Stimulated activated CD8-positive, alpha-beta memory T cell treated with anti-CD3 and anti-CD28 coated beads, Interleukin-7, amount 100 ng/mL, for 1 hour (primary cell): ENCODE data around the gene HES7.
"Not testable (repeated sequence)": the region's sequence is repeated elsewhere in the genome, so short reads cannot be mapped to it uniquely, and the experiment has no call there.

Source experiments
- DNase-seq, 2 donors: peaks; one replicate each; pipeline ENCODE4 v3.0.0-alpha.2; 2020; ENCODE audit warnings: low read depth in 2 of 2

Gene HES7

GRCh38 chr17:8122422-8122923 lies 1.4 kb downstream of the HES7 start:
- no peak for DNase-seq

DNA sequence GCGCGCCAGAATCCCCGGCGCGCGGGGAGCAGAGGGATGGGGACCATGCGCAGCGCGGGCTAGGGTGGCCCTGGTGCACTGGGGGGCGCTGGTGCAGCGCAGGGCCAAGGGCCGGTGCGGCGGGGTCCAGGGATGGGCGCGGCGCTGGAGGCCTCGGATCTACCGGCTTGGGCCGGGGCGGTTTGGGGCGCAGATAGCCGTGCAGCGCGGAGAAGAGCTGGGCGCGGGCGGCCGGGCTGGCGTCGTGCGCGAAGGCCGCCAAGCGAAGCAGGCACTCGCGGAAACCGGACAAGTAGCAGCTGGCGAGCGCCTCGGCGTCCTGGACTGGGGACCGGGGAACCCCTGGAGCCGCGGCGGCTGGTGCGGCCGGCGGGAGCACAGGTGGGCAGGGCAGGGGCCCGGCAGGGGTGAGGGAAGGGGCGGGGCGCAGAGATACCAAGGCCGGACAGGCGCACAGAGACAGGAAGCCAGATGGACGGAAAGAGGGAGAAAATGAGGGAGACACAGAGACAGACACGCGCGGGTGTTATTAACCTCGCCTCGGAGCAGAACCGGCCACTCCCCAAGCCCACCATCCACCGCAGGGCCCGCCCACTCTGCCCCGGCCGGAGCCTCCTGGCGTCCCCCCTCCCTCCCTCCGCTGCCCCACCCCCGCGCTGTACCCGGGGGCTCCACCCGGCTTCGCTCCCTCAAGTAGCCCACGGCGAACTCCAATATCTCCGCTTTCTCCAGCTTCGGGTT lies 2.1 kb downstream of the HES7 start:
- no peak for DNase-seq

DNA sequence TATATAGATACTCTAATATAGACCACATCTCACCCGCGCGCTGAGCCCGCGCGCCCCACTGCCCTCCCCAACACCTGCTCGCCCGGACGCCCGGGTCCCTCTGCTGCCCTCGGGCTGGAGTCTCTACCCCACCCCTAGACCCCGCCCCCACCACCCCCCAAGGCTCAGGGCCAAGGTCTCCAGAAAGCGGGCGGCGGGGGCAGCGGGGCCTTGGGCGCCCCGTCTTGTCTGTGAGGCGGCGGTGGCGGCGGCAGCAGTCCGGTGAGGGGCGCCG lies 2.6 kb downstream of the HES7 start:
- no peak for DNase-seq

- DNase-seq, result no peak
Measured at GRCh38 chr17:8120520-8121406, 3.1 kb downstream of the HES7 start.

DNA sequence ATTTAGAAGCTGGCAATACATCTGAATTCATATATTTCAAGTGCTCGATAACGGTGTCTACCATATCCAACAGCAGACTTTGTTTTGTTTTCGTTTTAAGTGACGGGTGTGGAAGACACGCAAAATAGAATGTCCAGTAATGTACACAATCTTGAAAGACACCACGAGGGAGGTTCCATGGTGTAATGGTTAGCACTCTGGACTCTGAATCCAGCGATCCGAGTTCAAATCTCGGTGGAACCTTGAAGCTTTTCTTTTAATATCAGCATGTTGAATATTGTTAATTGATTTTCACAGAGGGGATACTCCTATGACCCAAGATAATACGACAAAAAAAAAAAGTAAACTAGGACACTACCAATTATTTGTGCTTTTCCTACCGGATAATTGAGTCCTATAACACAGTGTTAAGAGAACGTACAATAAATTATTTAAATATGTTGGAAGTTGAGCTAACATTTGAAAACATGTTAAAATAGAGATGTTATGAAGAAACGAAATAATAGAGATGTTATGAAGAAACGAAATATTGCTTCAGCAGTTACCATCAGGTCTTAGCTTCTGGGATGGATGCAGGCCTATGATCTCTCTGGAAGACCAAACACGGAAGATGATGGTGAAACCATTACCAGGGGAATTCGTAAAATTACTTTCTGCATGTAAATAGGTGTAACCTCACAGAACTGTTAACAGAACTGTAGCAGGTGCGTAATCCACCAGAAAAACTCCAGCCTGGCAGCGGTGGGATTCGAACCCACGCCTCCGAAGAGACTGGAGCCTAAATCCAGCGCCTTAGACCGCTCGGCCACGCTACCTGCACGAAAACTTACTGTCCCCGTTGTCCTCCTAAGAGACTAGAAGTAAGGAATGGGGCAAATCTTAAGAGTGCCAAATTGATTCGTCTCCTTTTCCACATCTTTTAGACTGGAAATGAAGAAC lies 4.1 kb downstream of the HES7 start:
- peak; percentile 55 to 63 for DNase-seq

GRCh38 chr17:8118769-8119580 lies 4.9 kb downstream of the HES7 start:
- DNase-seq, result peak; percentile 51 to 73

DNA sequence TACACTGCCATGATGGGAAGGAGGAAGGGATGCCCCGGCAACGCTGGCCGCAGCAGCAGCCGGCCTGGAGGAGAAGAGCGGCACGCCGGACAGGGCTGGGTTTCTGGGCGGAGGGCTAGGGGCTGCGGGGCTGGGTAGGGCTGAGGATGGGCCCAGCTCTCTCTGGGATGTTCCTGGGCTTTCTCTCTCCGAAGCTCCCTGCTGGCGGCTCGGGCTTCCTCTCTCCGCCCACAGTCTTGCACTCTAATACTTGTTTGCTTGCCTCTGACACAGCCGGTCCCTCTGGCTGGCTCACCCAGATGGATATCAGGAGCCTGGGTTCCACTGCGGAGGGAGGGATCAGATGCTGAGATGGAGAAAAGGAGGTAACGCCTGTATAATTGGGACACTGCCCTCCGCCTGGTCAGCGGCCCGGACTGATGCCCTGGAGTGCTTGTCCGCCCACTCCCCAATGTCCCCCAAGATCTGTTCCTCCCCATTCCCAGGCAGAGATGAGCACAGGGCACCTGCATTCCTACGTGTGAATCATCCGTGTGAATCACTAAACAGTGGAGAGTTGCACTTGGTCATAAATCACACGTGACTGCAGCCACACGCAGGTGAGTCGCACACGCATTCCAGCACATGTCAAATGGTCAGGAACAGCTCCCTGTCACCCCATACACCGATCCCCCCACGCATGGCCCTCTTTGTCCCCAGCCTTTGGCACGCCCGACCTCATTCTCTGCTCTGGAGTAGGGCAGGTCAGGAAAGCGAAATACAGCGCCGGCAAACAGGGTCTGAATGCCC lies 5.7 kb downstream of the HES7 start, which contains the start of gene ALOXE3:
Gene ALOXE3 (minus strand): TSS at position 535 of the 789 bp plus-strand sequence. CDS start 524 bp downstream, at position 11.
- no peak for DNase-seq

- DNase-seq, result no peak
Measured at GRCh38 chr17:8117367-8117979, 6.4 kb downstream of the HES7 start.

- DNase-seq, result no peak
Measured at GRCh38 chr17:8116776-8117175, 7.1 kb downstream of the HES7 start.

GRCh38 chr17:8110907-8111306 lies 13.0 kb downstream of the HES7 start:
- no peak for DNase-seq

GRCh38 chr17:8110456-8110804 lies 13.5 kb downstream of the HES7 start:
- DNase-seq, result no peak

DNA sequence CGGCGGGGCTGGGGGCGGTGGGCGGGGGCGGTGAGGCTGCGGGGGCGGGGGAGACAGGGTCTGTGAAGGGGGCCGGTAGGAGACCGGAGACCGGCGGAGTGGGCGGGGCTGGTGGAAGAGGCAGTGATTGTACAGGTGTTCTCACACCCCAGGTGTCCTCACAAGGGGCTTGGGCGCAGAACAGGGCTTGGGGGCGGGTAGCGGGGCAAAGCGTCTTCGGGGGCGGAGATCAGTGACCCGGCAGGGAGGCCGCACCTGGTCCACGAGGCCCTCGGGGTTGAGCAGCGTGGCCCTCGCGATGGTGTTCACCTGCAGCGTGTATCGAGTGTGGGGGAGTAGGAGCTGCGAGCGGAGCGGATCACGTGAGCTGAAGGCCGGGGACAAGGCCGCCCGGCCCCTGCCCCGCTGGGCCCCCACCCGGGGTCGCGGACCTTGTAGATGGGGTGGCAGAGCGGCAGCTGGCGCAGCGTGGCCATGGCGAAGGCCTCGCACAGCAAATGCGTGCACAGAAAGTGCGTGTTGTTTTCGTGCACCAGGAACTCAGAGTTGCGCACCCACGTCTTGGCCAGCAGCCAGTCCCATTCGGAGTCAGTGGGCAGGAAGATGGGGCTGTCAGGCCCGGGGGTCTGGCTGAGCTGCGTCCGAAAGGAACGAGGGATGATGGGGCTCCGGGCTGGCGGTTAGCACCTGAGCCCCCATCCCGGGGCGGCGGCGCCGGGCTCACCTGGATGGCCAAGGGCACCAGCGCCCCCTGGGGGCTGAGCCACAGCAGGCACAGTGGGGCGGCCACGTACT lies 14.0 kb downstream of the HES7 start:
- peak; percentile 55 to 62 for DNase-seq

GRCh38 chr17:8108972-8109660 lies 14.8 kb downstream of the HES7 start:
- no peak for DNase-seq

GRCh38 chr17:8106980-8107379 lies 16.9 kb downstream of the HES7 start:
- DNase-seq, result not testable (repeated sequence)

- no peak for DNase-seq
Measured at GRCh38 chr17:8105957-8106398, 17.9 kb downstream of the HES7 start.

DNA sequence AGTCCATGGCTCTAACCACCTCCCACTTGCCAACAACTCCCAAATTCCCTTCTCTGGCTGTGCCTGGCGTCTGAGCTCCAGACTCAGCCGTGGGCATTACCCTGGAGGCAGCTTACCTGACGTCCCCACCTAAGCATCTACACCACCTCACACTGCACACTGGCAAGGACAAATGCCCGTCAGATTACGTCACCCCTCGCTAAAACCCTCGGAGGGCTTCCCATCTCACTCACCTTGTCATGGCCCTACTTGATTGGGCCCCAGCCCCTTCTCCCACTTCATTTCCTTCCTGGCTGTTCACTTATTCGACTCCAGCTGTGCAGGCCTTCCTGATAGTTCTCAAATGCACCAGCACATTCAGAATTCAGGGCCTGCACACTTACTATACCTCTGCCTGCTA lies 19.0 kb downstream of the HES7 start:
- DNase-seq, result no peak

- no peak for DNase-seq
Measured at GRCh38 chr17:8103549-8103948, 20.4 kb downstream of the HES7 start.

GRCh38 chr17:8101721-8102120 lies 22.2 kb downstream of the HES7 start:
- DNase-seq, result no peak
